HG03575 (cell line): ENCODE measurements around the gene NUP62.
"Not testable (repeated sequence)": the region's sequence is repeated elsewhere in the genome, so short reads cannot be mapped to it uniquely, and the experiment has no call there.

Source experiments
- ATAC-seq: cut with Tn5 transposase; IDR thresholded peaks from one replicate; pipeline ENCODE4 v1.9.1; 2021; ENCODE audit not compliant: unreplicated experiment, insufficient number of reproducible peaks, low FRiP score; ENCODE audit errors: extremely low read depth

NUP62 gene

GRCh38 chr19:49953416-49953815, 24.1 kb upstream of the NUP62 start:
- no peak for ATAC-seq

DNA sequence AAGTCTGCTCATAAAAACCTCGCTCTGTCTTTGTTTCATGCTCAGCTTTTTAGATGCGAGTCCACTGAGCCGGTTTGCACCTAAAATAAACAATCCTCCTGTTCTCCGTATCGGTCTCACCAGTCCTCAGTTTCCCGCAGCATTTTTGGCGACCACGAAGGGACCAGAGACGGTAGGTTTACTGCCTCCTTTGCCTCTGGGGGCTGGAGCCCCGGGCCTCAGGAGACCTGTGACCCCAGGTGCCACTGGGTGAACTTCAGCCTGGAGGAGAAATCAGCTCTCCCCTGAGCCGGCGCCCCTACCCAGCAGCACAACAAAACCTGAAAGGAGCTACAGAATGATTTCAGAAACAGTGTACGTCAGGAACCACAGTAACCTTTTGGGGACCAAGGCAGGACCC, 23.6 kb upstream of the NUP62 start:
- ATAC-seq: no peak

DNA sequence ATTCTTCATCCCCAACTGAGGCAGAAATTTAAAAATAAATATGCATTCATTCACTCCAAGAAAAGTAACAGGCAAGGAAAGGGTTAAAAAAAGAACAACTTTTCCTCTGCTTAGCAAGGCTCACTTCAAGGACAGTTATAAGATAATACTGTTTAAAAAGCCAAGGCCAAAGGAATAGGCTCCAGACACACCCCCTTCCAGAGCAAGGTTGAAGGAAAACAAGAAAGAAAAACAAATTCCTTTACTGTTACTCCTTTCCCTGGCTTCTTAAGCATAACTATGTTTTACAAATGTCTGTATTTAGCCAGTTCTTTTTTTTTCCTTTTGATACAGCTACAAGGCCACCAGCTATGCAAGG, 23.2 kb upstream of the NUP62 start:
- ATAC-seq: no peak

- no peak for ATAC-seq
Observed at GRCh38 chr19:49951806-49952478, 22.6 kb upstream of the NUP62 start.

- ATAC-seq: no peak
Observed at GRCh38 chr19:49950956-49951526, 21.7 kb upstream of the NUP62 start.

DNA sequence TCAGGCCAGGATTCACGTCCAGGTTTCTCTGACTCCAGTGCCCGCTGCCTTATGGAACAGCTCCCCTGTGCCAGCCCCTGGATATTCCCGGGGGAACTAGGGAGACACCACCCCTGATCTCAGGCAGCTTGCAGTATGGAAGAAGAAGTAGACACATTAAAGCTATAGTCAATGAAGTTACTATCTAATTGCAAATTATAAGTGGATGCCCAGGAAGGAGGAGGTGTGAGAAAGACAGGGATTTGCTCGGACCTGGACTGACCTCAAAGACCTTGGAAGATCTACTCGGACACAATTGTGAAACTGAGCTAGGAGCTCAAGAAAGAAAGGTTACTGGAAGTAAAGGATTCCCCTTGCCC, 21.3 kb upstream of the NUP62 start:
- no peak for ATAC-seq

- ATAC-seq: no peak
Observed at GRCh38 chr19:49949742-49950589, 20.7 kb upstream of the NUP62 start.

- no peak for ATAC-seq
Observed at GRCh38 chr19:49946415-49946814, 17.1 kb upstream of the NUP62 start.

DNA sequence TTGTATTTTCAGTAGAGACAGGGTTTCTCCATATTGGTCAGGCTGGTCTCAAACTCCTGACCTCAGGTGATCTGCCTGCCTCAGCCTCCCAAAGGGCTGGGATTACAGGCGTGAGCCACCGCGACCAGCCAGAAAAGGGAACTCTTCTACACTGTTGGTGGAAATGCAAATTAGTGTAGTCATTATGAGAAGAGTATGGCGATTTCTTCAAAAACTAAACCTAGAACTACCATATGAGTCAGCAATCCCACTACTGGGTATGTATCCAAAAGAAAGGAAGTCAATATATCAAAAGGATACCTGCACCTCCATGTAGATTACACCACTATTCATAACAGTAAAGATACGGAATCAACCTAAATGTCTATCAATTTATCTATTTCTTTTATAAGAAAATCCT, 15.3 kb upstream of the NUP62 start:
- ATAC-seq: not testable (repeated sequence)

DNA sequence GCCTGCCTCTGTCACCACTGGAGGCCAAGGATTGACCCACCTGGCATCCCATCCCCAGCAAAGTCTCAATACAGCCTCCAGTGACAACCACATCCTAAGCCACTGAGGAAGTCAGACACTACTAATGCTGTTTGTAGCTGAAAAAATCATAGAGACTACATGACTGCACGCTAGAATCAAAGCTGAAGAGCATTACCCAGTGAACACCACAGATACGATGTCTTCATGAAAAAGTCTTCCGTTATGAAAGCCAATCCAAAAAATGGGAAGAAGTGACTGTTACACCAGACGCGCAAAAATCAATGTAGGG, 11.1 kb upstream of the NUP62 start:
- ATAC-seq: no peak

DNA sequence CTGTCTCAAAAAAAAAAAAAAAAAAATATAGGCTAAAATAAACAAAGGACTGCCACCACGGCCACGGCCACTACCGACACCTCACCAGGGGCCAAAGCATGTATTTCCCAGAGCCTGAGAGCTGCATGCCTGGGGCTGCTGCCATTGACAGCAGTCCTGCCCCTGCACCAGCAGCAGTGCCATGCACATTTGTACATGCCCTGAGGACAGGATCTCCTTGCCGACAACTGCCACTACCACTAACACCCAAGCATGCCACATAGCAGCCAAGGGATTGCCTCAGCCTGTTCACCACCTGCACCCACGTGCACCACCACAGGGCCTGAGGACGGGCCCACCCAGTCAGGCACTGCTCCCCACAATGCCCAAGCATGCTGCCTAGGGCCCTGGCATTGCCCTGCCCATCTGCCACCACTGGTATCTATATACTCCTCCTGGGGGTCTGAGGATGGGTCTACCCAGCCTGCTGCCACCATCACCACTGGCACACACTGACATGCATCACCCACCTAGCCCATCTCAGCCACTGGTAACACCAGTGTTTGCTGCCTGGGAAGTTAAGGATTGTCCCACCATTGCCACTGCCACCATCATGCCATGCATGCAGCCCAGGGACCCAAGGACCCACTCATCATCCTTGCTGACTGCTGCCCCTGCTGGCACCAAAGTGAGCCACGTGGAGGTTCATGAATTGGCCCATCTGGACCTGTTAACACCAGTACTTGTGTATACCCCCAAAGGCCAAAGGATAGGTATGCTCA, 10.6 kb upstream of the NUP62 start:
- ATAC-seq: no peak

- no peak for ATAC-seq
Observed at GRCh38 chr19:49938662-49939061, 9.4 kb upstream of the NUP62 start.

DNA sequence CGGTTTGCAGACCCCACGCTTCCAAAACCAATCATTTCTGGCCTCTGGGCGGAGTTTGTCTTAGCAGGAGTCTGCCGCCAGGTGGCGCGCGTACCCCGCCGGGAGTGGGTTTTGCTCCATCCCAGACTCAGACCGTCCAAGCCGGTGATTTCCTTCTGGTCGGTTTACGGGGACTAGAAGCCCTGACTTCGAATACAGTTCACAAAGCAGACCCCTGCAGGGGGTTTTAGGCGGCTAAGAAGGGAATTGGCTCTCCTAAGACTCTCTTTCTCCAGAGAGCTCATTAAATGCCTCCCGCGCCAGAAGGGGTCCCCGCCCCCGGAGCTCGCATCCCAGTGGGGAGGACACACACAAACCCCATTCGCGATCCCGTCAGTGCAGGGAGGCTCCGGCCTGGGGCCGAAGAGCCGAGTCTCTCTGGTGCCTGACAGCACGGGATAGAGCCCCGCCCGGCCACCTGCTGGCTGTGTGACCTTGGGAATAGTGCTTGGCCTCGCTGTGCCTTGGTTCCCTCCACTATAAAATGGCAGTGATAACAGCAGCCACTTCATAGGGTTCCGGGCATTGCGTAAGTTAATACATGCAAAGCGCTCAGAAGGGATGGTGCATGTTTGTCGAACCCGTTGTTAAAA, 8.6 kb upstream of the NUP62 start:
- ATAC-seq: no peak

- ATAC-seq: no peak
Observed at GRCh38 chr19:49936549-49936948, 7.2 kb upstream of the NUP62 start.

DNA sequence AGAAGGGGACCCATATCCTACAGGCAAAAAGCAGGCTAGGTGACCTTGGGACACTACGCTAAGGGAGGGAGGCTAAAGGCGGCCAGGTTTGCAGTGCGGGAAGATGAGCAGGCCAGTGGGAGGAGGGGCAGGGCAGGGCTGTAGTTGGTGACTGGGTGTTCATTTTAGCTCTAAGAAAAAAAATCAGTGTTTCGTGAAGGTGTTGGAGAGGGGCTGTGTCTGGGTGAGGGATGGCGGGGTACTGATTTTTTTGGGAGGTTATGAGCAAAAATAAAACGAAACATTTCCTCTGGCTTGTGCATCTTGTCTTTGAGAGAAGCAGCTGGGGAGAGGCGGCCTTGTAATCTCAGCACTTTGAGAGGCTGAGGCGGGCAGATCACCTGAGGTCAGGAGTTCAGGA, 4.3 kb upstream of the NUP62 start:
- no peak for ATAC-seq

DNA sequence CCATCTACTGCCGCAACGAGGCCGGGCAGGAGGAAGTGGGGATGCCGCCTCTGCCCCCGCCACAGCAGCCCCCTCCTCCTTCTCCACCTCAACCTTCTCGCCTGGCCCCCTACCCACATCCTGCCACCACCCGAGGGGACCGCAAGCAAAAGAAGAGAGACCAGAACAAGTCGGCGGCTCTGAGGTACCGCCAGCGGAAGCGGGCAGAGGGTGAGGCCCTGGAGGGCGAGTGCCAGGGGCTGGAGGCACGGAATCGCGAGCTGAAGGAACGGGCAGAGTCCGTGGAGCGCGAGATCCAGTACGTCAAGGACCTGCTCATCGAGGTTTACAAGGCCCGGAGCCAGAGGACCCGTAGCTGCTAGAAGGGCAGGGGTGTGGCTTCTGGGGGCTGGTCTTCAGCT, 3.4 kb upstream of the NUP62 start:
- ATAC-seq: no peak

DNA sequence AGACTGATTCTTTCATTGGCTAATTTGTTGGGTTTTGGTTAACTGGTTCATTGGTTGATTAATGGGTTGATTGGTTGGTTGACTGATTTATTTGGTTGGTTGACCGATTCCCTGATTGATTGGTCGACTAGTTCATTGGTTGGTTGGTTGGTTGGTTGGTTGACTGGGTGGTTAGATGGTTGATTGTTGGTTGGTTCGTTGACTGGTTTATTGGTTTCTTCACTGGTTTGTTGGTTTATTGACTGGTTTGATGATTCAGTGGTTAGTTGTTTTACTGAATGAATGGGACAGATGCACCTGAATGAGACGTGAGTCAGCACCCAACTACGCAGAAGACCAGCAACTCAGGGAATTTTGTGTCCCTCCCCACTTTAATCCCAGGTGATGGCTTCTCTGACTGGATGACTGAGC, 2.7 kb upstream of the NUP62 start:
- no peak for ATAC-seq

- no peak for ATAC-seq
Observed at GRCh38 chr19:49931293-49932040, 2.2 kb upstream of the NUP62 start.

GRCh38 chr19:49930483-49931011, 1.2 kb upstream of the NUP62 start:
- ATAC-seq: no peak
